SK-N-MC (cell line): ENCODE results near the gene DNA2.
A peak's percentile ranks its signal among the peaks of the same experiment; 100 is the strongest.

Experiments used
- DNase-seq: peaks from one replicate; pipeline ENCODE4 v3.0.0-alpha.2; 2011; ENCODE audit warnings: low read depth, low spot score
- H3K27ac ChIP-seq: fragments of 200-600 bp; sonication (generic); 2 replicates; pipeline ENCODE4 v1.5.1; 2016; ENCODE audit warnings: mixed run types
- H3K36me3 ChIP-seq: fragments of 200-600 bp; sonication (generic); 2 replicates; pipeline ENCODE4 v1.6.1; 2017; ENCODE audit warnings: antibody characterized with exemption, low read length, mixed read lengths; ENCODE audit not compliant: insufficient read depth
- H3K4me3 ChIP-seq: fragments of 200-600 bp; sonication (generic); 2 replicates; pipeline ENCODE4 v1.5.1; 2016
- H3K9ac ChIP-seq: fragments of 200-600 bp; sonication (generic); 2 replicates; pipeline ENCODE4 v1.8.0; 2017; ENCODE audit warnings: mixed run types, mixed read lengths; ENCODE audit not compliant: insufficient read length
- H3K9me3 ChIP-seq: fragments of 200-600 bp; sonication (generic); 2 replicates; pipeline ENCODE4 v1.6.1; 2017; ENCODE audit warnings: low read depth, mild to moderate bottlenecking, antibody characterized with exemption, low read length, moderate library complexity, mixed read lengths
- EZH2 ChIP-seq: fragments of 200-600 bp; sonication (generic); IDR thresholded peaks from one replicate; pipeline ENCODE4 v1.6.1; 2017; ENCODE audit warnings: antibody characterized with exemption
- FOXP2 ChIP-seq: optimal IDR thresholded peaks from 2 replicates; pipeline ENCODE3; 2011; ENCODE audit warnings: mild to moderate bottlenecking, moderate library complexity; ENCODE audit not compliant: insufficient read depth; ENCODE audit errors: extremely low read length, control extremely low read depth
- POLR2AphosphoS5 ChIP-seq: IDR thresholded peaks from 2 replicates; pipeline ENCODE4 v1.6.1; 2012; ENCODE audit warnings: mild to moderate bottlenecking, low read depth, low read length, borderline replicate concordance

Gene DNA2

DNA sequence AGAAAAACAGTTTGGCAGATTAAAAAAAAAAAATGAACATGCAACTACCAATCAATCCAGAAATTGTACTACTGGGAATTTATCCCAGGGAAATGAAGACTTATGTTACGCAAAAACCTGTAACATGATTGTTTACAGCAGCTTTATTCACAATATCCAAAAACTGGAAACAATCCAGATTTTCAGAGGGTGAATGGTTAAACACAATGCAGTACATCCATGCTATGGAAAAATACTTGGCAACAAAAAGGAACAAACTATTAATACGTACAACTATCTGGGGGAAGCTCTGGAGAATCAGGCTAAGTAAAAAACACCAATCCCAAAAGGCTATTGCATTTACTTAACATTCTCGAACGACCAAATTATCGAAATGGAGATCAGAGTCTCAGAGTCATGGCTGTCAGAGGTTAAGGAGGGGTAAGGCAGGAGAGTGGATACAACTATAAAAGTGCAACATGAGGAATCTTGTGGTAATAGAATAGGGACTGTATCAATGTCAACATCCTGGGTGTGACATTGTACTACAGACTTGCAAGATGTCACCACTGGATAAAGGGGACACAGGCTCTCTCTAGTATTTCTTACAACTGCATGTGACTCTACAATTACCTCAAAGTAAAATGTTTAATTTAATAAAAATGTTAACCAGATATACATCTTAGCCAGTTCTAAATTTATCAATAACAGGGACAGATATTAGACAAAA, 43.2 kb downstream of the DNA2 start:
- no peak for DNase-seq
- peaks cover 21% of the 10 kb centered on the region for H3K36me3 ChIP-seq
- H3K4me3 ChIP-seq, result no peak overlapping the region
- H3K9me3 ChIP-seq, result no peaks in the 10 kb centered on the region
- H3K27ac ChIP-seq, result no peak overlapping the region
- TF ChIP-seq FOXP2 (no peak), EZH2 (no peak), POLR2AphosphoS5 (no peak)
- no peak overlapping the region for H3K9ac ChIP-seq

DNA sequence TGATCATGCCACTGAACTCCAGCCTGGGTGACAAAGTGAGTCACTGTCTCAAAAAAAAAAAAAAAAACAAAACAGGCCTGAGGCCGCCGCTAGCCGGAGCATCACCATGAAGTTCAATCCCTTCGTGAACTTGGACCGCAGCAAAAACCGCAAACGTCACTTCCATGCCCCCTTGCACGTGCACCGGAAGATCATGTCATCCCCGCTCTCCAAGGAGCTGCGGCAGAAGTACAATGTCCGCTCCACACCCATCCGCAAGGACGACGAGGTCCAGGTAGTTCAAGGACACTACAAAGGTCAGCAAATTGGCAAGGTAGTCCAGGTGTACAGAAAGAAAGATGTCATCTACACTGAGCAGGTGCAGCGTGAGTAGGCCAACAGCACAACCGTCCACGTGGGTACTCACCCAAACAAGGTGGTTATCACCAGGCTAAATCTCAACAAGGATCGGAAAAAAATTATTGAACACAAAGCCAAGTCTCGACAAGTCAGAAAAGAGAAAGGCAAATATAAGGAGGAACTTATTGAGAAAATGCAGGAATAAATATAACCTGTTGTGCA, 47.2 kb downstream of the DNA2 start:
- H3K36me3 ChIP-seq, result peaks cover 17% of the 10 kb centered on the region; the same call in 1 of the 2 replicates
- no peak overlapping the region for H3K9ac ChIP-seq
- H3K27ac ChIP-seq, result no peak overlapping the region
- DNase-seq, result no peak
- TF ChIP-seq FOXP2, result no peak
- no peak for TF ChIP-seq POLR2AphosphoS5
- no peak for TF ChIP-seq EZH2
- no peaks in the 10 kb centered on the region for H3K9me3 ChIP-seq
- no peak overlapping the region for H3K4me3 ChIP-seq

DNA sequence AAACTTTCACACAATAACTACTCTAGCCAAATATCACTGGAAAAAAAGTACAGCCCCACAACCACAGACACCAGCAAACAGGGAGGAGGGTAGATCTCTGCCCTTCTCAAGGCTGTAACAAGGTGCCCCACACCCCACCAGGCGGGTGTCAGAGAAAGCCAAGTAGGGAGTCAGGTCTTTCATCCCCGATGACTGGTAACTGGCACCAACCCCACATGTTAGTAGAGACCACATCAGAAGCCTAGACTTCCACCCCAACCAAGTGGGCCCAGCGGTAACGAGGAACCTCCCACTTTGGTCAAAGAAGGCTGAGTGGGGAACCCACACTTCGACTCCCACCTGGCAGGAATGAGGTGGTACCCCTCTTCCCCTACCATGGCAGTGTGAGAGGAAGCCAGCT, 48.3 kb downstream of the DNA2 start:
- no peak overlapping the region for H3K9ac ChIP-seq
- TF ChIP-seq POLR2AphosphoS5, result no peak
- TF ChIP-seq EZH2, result no peak
- TF ChIP-seq FOXP2, result no peak
- no peak overlapping the region for H3K4me3 ChIP-seq
- H3K27ac ChIP-seq, result no peak overlapping the region
- H3K9me3 ChIP-seq, result no peaks in the 10 kb centered on the region
- no peak for DNase-seq
- peaks cover 23% of the 10 kb centered on the region for H3K36me3 ChIP-seq

DNA sequence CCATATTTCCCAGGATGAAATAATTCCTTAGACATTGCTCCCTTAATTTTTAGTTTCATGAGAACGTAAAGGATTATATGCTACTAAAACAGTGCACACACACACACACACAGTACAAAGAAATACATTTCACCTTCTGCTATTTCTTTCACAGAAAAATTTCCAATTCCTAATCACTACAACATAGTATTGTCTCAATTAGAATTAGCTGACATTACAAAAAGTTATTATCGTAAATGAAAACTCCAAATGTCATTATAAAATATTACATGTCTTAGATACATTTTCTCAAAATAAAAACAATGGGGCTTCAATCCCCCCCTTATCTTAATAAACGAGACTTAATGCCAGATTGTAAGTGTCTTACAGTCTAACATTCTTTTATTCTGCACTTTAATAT, 52.4 kb downstream of the DNA2 start:
- no peak for DNase-seq
- no peak overlapping the region for H3K9ac ChIP-seq
- H3K4me3 ChIP-seq, result no peak overlapping the region
- H3K36me3 ChIP-seq, result peaks cover 20% of the 10 kb centered on the region
- H3K27ac ChIP-seq, result no peak overlapping the region
- TF ChIP-seq EZH2, result no peak
- no peak for TF ChIP-seq FOXP2
- no peak for TF ChIP-seq POLR2AphosphoS5
- no peaks in the 10 kb centered on the region for H3K9me3 ChIP-seq

DNA sequence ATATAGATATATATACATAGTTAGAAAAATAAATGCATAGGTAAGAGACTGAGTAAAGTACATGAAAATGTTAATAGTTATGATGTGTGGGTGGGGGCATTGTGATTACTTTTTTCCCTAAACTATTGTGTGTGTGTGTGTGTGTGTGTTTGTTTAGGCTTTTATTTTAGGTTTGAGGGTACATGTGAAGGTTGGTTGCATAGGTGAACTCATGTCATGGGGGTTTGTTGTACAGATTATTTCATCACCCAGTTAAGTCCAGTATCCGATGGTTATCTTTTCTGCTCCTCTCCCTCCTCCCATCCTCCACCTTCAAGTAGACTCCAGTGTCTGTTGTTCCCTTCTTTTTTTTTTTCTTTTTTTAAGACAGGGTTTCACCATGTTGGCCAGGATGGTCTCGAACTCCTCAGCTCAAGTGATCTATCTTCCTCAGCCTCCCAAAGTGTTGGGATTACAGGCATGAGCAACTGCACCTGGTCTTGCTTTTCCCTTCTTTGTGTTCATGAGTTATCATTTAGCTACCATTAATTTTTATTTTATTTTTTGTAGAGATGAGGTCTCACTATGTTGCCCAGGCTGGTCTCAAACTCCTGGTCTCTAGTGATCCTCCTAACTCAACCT, 62.8 kb downstream of the DNA2 start:
- H3K4me3 ChIP-seq, result no peak overlapping the region
- TF ChIP-seq POLR2AphosphoS5 (no peak), FOXP2 (no peak), EZH2 (no peak)

DNA sequence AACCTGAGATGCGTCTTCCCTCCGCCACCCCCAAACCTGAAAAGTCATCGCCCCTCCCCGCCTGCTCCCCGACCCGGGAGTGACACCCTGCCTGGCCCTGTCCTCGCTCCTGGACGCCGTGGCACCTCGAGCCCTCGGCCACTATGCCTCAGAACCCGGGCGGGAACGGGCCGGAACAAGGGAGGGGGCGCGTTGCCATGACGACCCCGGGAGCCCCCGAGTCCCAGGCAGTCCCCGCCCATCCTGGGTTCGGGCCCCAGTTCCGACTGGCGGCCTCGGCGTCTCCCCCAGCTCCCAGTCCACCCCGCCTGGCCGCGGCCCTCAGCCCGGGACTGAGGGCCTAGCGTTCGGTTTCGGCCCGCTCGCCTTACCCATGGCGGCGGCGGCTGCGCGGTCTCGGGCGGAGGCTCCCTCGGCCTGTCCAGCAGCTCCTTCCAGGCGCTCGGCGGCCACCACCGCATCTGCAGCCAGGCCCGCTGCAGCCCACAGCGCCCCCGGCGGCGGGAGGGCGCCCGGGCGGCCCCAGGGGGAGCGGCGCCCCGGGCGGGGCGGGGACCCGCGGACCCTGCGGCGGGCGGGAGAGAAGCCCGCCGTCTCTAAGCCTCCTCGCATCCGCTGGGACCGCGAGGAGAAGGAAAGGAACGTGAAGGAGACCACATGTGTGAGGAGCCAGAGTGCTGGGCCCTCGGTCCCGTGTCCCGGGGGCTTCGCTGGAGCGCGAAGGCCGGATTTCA, 64.8 kb downstream of the DNA2 start, which contains the start of gene RUFY2:
Gene RUFY2, minus strand, starts transcription at position 463 of the 734 bp plus-strand sequence. Its CDS starts 88 bp downstream, at position 375.
- peak within 1 kb of the TSS; percentile 60; the same call in 1 of the 2 replicates for H3K27ac ChIP-seq
- no peak for DNase-seq
- no peak for TF ChIP-seq FOXP2
- TF ChIP-seq EZH2, result no peak
- TF ChIP-seq POLR2AphosphoS5, result peak; percentile 43; the same call in 1 of the 2 replicates
- H3K9ac ChIP-seq, result peak within 1 kb of the TSS; percentile 84
- H3K4me3 ChIP-seq, result peak within 1 kb of the TSS; percentile 84
- H3K36me3 ChIP-seq, result no peaks in the 10 kb centered on the region
- no peaks in the 10 kb centered on the region for H3K9me3 ChIP-seq

More for the DNA sequence above, 62.8 kb downstream of the DNA2 start:
- Histone ChIP-seq H3K36me3 (no peaks in the 10 kb centered on the region), H3K9me3 (no peaks in the 10 kb centered on the region), H3K9ac (no peak overlapping the region), H3K27ac (no peak overlapping the region)
- DNase-seq, result no peak

DNA sequence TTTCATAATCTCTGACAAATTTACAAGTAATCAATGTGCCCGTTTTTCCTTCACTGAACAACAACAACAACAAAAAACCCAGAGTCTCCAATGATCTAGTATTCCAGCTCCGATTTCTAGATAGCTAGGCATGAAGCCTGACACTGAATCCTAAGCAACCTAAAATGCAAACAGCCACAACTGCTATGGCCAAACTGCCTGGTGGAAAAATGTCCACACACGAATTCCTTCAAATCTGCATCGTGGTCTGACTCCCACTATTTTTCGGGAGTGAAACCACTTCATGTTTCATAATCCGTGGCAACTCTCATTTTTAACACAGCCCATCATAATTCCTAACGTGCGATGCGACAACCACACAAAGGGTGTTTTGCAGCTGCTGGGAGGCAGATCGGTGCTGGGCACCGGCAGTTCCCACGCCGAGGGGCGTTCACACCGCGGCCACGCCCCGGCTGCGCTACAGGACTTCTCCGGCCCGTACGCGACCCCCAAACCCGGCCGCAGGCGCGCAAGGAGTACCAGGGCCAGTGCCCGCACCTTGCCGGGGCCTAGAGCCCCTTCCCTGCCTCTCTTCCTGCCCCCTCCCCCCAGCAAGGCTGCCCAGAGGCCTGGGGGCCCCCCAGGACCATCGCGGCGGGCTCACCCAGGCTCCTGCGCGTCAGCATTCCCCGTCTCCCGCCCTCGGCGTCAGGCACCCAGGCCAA, 65.5 kb downstream of the DNA2 start:
- Histone ChIP-seq H3K27ac (peak overlapping the region; percentile 46; the same call in 1 of the 2 replicates), H3K9me3 (no peaks in the 10 kb centered on the region), H3K36me3 (no peaks in the 10 kb centered on the region), H3K4me3 (peak overlapping the region; percentile 84), H3K9ac (peak overlapping the region; percentile 76)
- no peak for DNase-seq
- TF ChIP-seq EZH2, result no peak
- no peak for TF ChIP-seq POLR2AphosphoS5
- no peak for TF ChIP-seq FOXP2

DNA sequence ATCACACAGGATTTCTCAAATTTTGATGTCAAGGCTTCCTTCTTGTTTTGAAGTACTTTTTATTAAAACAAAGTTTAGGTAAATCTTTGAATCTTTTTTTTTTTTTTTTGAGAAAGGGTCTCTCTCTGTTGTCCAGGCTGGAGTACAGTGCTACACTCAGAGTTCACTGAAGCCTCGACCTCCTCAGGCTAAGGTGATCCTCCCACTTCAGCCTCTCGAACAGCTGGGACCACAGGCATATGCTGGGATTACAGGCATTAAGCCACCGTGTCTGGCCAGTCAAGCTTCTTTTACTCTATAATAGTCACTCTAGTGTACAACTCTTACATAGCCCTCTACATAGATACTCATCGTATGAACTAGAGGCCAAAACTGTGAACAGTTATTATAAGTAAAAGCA, 68.1 kb downstream of the DNA2 start:
- Histone ChIP-seq H3K9ac (no peak overlapping the region), H3K4me3 (no peak overlapping the region), H3K36me3 (no peaks in the 10 kb centered on the region), H3K9me3 (no peaks in the 10 kb centered on the region), H3K27ac (no peak overlapping the region)
- TF ChIP-seq EZH2 (no peak), POLR2AphosphoS5 (no peak), FOXP2 (no peak)
- DNase-seq, result no peak
